Stimulated activated CD8-positive, alpha-beta memory T cell treated with anti-CD3 and anti-CD28 coated beads, Interleukin-7, amount 100 ng/mL, for 48 hours (primary cell): Measurements from ENCODE around the gene MYMK.

Experiments
- DNase-seq, 2 donors: peaks; one replicate each; pipeline ENCODE4 v3.0.0-alpha.2; 2020; ENCODE audit warnings: low read depth in 1 of 2; ENCODE audit errors: extremely low read depth in 1 of 2

The MYMK gene

DNA sequence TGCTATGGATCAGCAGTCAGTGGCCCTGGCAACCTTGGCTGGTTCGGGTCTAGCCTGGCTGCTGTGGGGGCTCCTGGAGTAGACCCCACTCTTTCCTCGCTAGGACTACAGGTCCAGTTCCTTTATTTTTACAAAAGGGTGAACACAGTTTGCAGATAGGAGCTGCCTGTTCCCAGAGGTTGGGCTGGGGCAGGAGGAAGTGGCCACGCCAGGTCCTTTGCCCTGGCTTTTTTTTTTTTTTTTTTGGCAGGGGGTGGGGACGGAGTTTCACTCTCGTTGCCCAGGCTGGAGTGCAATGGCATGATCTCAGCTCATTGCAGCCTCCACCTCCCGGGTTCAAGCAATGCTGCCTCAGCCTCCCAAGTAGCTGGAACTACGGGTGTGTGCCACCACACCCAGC, 53.8 kb downstream of the MYMK start:
- DNase-seq: no peak

DNA sequence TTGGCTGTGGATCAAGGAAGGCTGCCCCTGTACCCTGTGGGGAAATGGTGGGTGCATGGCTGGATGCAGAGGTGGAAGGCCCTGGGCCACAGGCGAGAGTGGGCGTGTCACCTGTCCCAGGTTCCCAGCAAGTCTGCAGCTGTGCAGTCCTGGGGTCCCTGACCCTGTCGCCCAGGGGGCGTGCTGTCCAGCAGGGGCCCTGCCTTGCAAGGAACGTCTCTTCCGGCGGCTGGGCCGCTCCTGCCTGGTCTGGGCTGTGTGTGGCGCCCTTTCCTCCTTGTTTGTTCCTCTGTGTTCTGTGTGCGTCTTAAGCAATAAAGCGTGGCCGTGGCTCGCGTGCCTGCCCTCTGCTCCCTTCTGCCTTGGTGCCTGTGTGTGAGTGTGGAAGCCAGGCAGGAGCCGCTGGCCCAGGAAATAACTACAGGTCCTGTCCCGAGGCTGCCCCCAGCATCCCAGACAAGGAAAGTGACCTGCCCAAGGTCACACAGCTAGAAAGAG, 54.3 kb downstream of the MYMK start:
- DNase-seq: no peak

DNA sequence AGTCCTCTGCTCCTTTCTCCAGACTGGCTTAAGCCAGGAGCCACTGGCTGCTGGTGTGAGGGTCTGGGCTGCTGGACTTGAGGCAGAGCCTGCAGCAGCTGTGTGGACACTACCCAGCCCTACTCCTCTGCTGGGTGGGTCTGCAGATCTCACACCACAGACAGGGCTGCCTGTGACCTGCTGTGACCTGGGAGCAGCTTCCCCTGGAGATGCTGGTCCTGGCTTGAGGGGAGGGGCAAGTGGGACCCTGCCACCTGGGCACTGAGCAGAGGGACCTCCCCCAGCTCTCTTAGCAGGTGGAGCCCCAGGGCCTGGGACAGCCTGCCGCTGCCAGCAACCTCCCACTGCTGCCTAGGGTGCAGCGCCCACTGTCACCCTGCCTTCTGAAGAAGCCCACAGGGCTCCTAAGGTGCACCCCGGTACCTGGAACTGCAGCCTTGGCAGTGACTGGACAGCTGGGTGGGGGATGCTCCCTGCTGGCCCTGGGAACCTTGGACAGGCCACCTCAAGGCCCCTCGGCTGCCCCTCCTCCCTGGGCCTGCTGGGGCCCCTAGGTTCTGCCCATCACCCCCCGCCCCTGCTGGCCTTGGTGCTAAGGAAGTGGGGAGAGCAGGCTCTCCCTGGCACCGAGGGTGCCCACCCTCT, 55.9 kb downstream of the MYMK start:
- no peak for DNase-seq

DNA sequence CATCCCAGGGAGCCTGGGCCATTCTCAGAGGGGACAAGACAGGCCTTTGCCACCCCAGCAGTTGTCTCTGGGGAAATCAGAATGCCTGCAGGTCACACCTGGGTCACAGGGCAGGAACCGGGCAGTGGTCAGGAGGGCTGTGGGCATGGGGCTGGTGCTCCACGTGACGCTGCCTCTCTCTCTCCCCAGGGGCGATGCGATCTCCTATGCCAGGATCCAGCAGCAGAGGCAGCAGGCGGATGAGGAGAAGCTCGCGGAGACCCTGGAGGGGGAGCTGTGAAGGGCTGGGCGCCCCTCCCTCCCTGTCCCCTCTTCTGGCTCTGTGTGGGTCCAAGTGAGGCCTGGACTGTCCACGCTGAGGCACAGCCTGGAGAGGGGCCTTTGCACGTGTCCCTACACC, 56.4 kb downstream of the MYMK start:
- DNase-seq: no peak

DNA sequence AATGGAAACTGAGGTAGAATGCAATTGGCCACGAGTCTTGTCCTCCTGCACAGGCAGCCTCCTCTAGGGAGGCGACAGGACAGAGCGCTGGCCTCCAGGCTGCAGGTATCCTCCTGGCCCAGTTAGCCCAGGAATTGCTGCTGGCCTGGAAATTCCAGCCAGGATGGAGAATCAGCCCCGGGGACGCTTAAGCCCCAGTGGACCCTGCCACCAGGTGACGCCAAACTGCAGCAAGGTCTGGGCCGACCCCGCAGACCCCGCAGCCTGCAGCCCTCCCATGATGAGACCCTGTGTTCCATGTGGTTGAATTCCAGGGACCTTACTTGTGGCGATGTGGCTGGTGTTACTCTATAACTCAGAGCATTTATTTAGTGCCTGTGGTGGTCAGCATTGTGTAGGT, 57.7 kb downstream of the MYMK start:
- no peak for DNase-seq

DNA sequence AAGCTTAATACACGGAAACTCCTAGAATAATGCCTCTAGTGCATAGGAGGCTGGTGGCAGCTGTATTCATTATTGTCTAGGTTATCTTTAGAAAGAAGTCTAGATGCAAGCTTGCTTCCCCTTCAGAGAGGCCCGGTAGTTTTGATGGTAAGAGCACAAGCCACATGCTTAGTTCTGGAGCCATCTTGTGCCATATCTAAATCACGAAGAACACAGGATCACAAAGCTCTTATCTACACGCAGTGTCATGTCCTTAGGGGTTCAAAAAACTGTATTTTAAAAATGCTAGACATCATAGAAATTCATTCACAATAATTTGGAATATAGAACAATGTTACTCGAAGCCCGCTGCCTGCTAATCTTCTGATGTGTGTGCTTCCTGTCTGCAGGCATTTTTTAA, 58.8 kb downstream of the MYMK start:
- no peak for DNase-seq

DNA sequence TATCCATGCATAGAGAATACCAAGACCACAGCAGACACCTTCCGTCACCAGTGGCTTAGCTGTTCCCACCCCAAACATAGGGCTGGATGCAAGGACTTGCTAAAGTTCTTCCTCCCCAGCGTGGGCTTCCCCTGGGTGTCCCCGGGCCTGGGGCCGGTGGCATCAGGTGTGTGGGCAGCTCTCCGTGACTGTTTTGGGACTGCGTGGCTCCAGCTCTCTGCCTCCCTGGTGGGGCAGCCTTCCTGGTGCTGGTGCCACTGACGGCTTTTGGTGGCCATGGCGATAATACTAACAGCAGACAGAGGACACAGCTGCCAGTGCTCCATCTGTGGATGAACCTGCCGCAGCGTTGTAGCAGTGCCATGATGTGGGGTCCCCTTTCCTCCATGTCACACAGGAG, 60.1 kb downstream of the MYMK start:
- no peak for DNase-seq
